Brain microvascular endothelial cell (primary cell): ENCODE measurements around the gene CNFN.

Source experiments
- DNase-seq: peaks from one replicate; pipeline ENCODE4 v3.0.0-alpha.2; 2020
- H3K27ac ChIP-seq: fragments of 250-450 bp; sonication (Bioruptor Pico); 2 replicates; pipeline ENCODE4 v1.5.1; 2020; ENCODE audit warnings: mild to moderate bottlenecking, moderate library complexity
- H3K27me3 ChIP-seq: fragments of 250-450 bp; sonication (Bioruptor Pico); replicated peaks from 2 replicates; pipeline ENCODE4 v1.5.1; 2020; ENCODE audit warnings: mild to moderate bottlenecking
- H3K36me3 ChIP-seq: fragments of 250-450 bp; sonication (Bioruptor Pico); replicated peaks from 2 replicates; pipeline ENCODE4 v1.5.1; 2020; ENCODE audit warnings: mild to moderate bottlenecking
- H3K4me3 ChIP-seq: 2 replicates; pipeline ENCODE4 v1.5.1; 2011; ENCODE audit warnings: low read depth, mild to moderate bottlenecking, control low read depth, low read length, moderate library complexity
- CTCF ChIP-seq: IDR thresholded peaks from 2 replicates; pipeline ENCODE4 v1.5.1; 2011; ENCODE audit warnings: low read depth, mild to moderate bottlenecking, moderate library complexity, low read length, control low read depth, inconsistent platforms; ENCODE audit errors: missing control alignments
- in situ Hi-C: cut with HindIII; loops from 2 replicates; pipeline ENCODE4 v1.10.0; 2017; ENCODE audit warnings: low sequenced_read_pairs, low pct_ligation_motif_present

The CNFN gene

GRCh38 chr19:42407816-42408175, 17.7 kb upstream of the CNFN start:
- in situ Hi-C loops, result no loop called here
- no peak for TF ChIP-seq CTCF
- H3K36me3 ChIP-seq, result no peaks in the 10 kb centered on the region
- no peak overlapping the region for H3K27ac ChIP-seq
- H3K4me3 ChIP-seq, result no peak overlapping the region
- H3K27me3 ChIP-seq, result no peaks in the 10 kb centered on the region
- no peak for DNase-seq

GRCh38 chr19:42407085-42407815, 17.2 kb upstream of the CNFN start:
- Histone ChIP-seq H3K27me3 (no peaks in the 10 kb centered on the region), H3K27ac (no peak overlapping the region), H3K36me3 (no peaks in the 10 kb centered on the region), H3K4me3 (no peak overlapping the region)
- TF ChIP-seq CTCF, result no peak
- no peak for DNase-seq
- in situ Hi-C loops, result no loop called here

GRCh38 chr19:42406111-42406510, 16.0 kb upstream of the CNFN start:
- H3K27me3 ChIP-seq, result no peaks in the 10 kb centered on the region
- in situ Hi-C loops, result no loop called here
- no peak overlapping the region for H3K4me3 ChIP-seq
- H3K27ac ChIP-seq, result no peak overlapping the region
- no peak for DNase-seq
- no peak for TF ChIP-seq CTCF
- H3K36me3 ChIP-seq, result no peaks in the 10 kb centered on the region

- in situ Hi-C loops, result no loop called here
- Histone ChIP-seq H3K27me3 (no peaks in the 10 kb centered on the region), H3K36me3 (no peaks in the 10 kb centered on the region), H3K27ac (no peak overlapping the region), H3K4me3 (no peak overlapping the region)
- no peak for DNase-seq
- TF ChIP-seq CTCF, result no peak
These were observed 13.5 kb upstream of the CNFN start for GRCh38 chr19:42403586-42403985.

- no peak overlapping the region for H3K4me3 ChIP-seq
- in situ Hi-C loops, result no loop called here
These were observed 12.4 kb upstream of the CNFN start for GRCh38 chr19:42402376-42403116.

More at GRCh38 chr19:42402376-42403116, 12.4 kb upstream of the CNFN start:
- H3K27ac ChIP-seq, result no peak overlapping the region
- no peaks in the 10 kb centered on the region for H3K27me3 ChIP-seq
- no peaks in the 10 kb centered on the region for H3K36me3 ChIP-seq
- no peak for DNase-seq
- TF ChIP-seq CTCF, result no peak
